ENCODE measurements around the gene CMPK2. TPM values are rescaled to one million over a fixed set of nuclear protein-coding genes. Genes with fewer than 3 reads are reported as not detected.

The CMPK2 gene
- polyA plus RNA-seq, 1 of the 3 experiments (the other 2 are of a cell fraction) = 1.1 TPM

GRCh38 chr2:6872394-6872793 lies 6.7 kb upstream of the CMPK2 start:
- Histone ChIP-seq H3K4me1 (ENCODE audit: control insufficient read depth in 1 of 2, insufficient read depth in 2 of 2, low read depth in 1 of 2, low read length in 1 of 2) (no peaks in the 10 kb centered on the region; a peak in 2 of 4 replicates), H3K27me3 (ENCODE audit: insufficient read depth) (no peaks in the 10 kb centered on the region), H3K9me2 (no peaks in the 10 kb centered on the region), H3K9me3 (peaks cover 6% of the 10 kb centered on the region; the same call in 1 of the 2 replicates), H3K36me3 (replicated peaks in 1 of 2; ENCODE audit: control insufficient read depth in 1 of 2, insufficient read depth in 2 of 2, low read length in 1 of 2) (no peaks in the 10 kb centered on the region), H4K20me1 (ENCODE audit: insufficient read depth) (no peaks in the 10 kb centered on the region), H3K4me3 (ENCODE audit: low read depth in 2 of 2, low read length in 1 of 2) (no peak overlapping the region), H3K27ac (ENCODE audit: low read depth in 2 of 2, low read length in 1 of 2) (no peak overlapping the region), H3K9ac (no peak overlapping the region), H3F3A (replicated peaks; ENCODE audit: insufficient read depth) (no peaks in the 10 kb centered on the region), H2AFZ (ENCODE audit: low read depth) (no peak overlapping the region), H3K4me2 (no peak overlapping the region), H3K79me2 (ENCODE audit: insufficient read depth) (no peaks in the 10 kb centered on the region)
- no peak for TF ChIP-seq JUND (IDR thresholded peaks at IDR 0.05)
- TF ChIP-seq USF2 (IDR thresholded peaks at IDR 0.05; ENCODE audit: borderline replicate concordance, low read depth, low read length) = no peak
- TF ChIP-seq SIN3A (IDR thresholded peaks at IDR 0.05; ENCODE audit: borderline replicate concordance, low read depth, low read length) = no peak
- no peak for TF ChIP-seq POLR2AphosphoS5 (IDR thresholded peaks at IDR 0.05; ENCODE audit: low read depth, low read length)
- TF ChIP-seq EZH2phosphoT487 (IDR thresholded peaks at IDR 0.05; ENCODE audit: borderline replicate concordance, low read depth) = no peak
- TF ChIP-seq IRF3 (IDR thresholded peaks at IDR 0.05; ENCODE audit: low read depth, low read length) = no peak
- no peak for TF ChIP-seq MXI1 (IDR thresholded peaks at IDR 0.05; ENCODE audit: low read depth, low read length)
- 67% methylated on average over 2 of the region's 2 CpGs for WGBS (ENCODE audit: low lambda C conversion rate)
- DNase-seq = no peak
- ChIA-PET POLR2A (no interaction called here), CTCF (interaction anchor here (1.1 to 1.4 kb wide), 3 partner anchors 8 to 143 kb away, joined by 3 to 5 read pairs (median 3); no protein-coding TSS in a partner anchor)

GRCh38 chr2:6866982-6867381 lies 1.3 kb upstream of the CMPK2 start:
- ChIA-PET POLR2A (no interaction called here), CTCF (interaction anchor here (0.6 to 4.8 kb wide), 12 partner anchors 10 to 180 kb away, joined by 3 to 32 read pairs (median 5); partner anchors contain the start of gene RSAD2)
- Histone ChIP-seq H3K9me2 (no peaks in the 10 kb centered on the region), H4K20me1 (ENCODE audit: insufficient read depth) (no peaks in the 10 kb centered on the region), H3K4me1 (ENCODE audit: control insufficient read depth in 1 of 2, insufficient read depth in 2 of 2, low read depth in 1 of 2, low read length in 1 of 2) (peaks cover 5 to 10% of the 10 kb centered on the region in 2 experiments; a peak in 2 of 4 replicates), H3K4me2 (no peak overlapping the region), H3K79me2 (ENCODE audit: insufficient read depth) (no peaks in the 10 kb centered on the region), H3K36me3 (replicated peaks in 1 of 2; ENCODE audit: control insufficient read depth in 1 of 2, insufficient read depth in 2 of 2, low read length in 1 of 2) (no peaks in the 10 kb centered on the region), H3K9me3 (no peaks in the 10 kb centered on the region), H3K27ac (ENCODE audit: low read depth in 2 of 2, low read length in 1 of 2) (no peak overlapping the region), H3K9ac (no peak overlapping the region), H3K4me3 (ENCODE audit: low read depth in 2 of 2, low read length in 1 of 2) (no peak overlapping the region), H3F3A (replicated peaks; ENCODE audit: insufficient read depth) (no peaks in the 10 kb centered on the region), H2AFZ (ENCODE audit: low read depth) (no peak overlapping the region), H3K27me3 (ENCODE audit: insufficient read depth) (no peaks in the 10 kb centered on the region)
- WGBS (ENCODE audit: low lambda C conversion rate) = 94% methylated on average over 7 of the region's 7 CpGs
- no peak for DNase-seq
- no peak for TF ChIP-seq GABPA (IDR thresholded peaks at IDR 0.05; ENCODE audit: low read depth)
- TF ChIP-seq MAX (IDR thresholded peaks at IDR 0.05; ENCODE audit: low read depth) = no peak
- no peak for TF ChIP-seq SIN3A (IDR thresholded peaks at IDR 0.05; ENCODE audit: borderline replicate concordance, low read depth, low read length)
- no peak for TF ChIP-seq RAD21 (IDR thresholded peaks at IDR 0.05; ENCODE audit: low read length)
- no peak for TF ChIP-seq FOXJ3 (CRISPR knock-in tag; IDR thresholded peaks at IDR 0.05)
- TF ChIP-seq GATA2 (CRISPR knock-in tag; IDR thresholded peaks at IDR 0.05) = no peak
- TF ChIP-seq NFIC (IDR thresholded peaks at IDR 0.05; ENCODE audit: borderline replicate concordance) = no peak
- no peak for TF ChIP-seq JUND (IDR thresholded peaks at IDR 0.05)
- TF ChIP-seq EP300 (IDR thresholded peaks at IDR 0.05; ENCODE audit: borderline replicate concordance in 1 of 2, low read depth in 1 of 2, low read length in 1 of 2) = no peak
- no peak for TF ChIP-seq RCOR1 (IDR thresholded peaks at IDR 0.05; ENCODE audit: low read length)
- TF ChIP-seq ELF1 (IDR thresholded peaks at IDR 0.05) = no peak
- TF ChIP-seq FOXM1 (IDR thresholded peaks at IDR 0.05; ENCODE audit: low read depth) = no peak
- no peak for TF ChIP-seq YY1 (IDR thresholded peaks at IDR 0.05; ENCODE audit: low read depth)
- no peak for TF ChIP-seq TEAD4 (IDR thresholded peaks at IDR 0.05; ENCODE audit: borderline replicate concordance, insufficient read depth)
- TF ChIP-seq RFX5 (IDR thresholded peaks at IDR 0.05; ENCODE audit: low read length) = no peak

Measured in SK-N-SH (cell line).